22Rv1 (cell line): ENCODE data around the gene AKAP8L.

Source experiments
- ZFX ChIP-seq: fragments of 450-650 bp; IDR thresholded peaks from 2 replicates; pipeline ENCODE4 v1.6.1; 2017; ENCODE audit warnings: antibody characterized with exemption, borderline replicate concordance
- TF ChIP-seq, protein P1 (sequence below): fragments of 450-650 bp; IDR thresholded peaks from 2 replicates; pipeline ENCODE4 v1.5.1; 2017; ENCODE audit warnings: mild to moderate bottlenecking

DNA sequence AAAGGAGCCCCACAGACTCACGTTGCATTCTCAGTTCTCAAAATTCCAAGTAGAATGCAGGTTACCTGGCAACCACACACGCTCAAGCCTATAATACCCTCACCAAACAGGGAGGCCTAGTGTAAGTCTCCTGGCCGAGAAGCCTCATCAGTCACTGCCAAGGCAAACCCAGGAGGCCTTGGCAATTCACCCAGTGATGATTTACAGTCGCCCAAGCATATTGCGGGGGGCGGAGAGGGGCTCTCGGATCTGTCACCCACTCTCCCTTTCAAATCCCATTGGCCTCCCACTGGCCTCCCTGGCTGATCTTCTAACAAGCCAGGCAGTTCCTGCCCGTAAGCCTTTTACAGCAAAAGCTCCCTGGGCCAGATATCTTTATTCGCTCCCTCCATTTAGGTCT is 1.1 kb downstream of the AKAP8L start:
- TF ChIP-seq, protein P1, sequence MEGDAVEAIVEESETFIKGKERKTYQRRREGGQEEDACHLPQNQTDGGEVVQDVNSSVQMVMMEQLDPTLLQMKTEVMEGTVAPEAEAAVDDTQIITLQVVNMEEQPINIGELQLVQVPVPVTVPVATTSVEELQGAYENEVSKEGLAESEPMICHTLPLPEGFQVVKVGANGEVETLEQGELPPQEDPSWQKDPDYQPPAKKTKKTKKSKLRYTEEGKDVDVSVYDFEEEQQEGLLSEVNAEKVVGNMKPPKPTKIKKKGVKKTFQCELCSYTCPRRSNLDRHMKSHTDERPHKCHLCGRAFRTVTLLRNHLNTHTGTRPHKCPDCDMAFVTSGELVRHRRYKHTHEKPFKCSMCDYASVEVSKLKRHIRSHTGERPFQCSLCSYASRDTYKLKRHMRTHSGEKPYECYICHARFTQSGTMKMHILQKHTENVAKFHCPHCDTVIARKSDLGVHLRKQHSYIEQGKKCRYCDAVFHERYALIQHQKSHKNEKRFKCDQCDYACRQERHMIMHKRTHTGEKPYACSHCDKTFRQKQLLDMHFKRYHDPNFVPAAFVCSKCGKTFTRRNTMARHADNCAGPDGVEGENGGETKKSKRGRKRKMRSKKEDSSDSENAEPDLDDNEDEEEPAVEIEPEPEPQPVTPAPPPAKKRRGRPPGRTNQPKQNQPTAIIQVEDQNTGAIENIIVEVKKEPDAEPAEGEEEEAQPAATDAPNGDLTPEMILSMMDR = no peak
- no peak for TF ChIP-seq ZFX
